K562 (cell line): ENCODE measurements around the gene ARPC2. TPM values are rescaled to one million over a fixed set of nuclear protein-coding genes. Genes with fewer than 3 reads are reported as not detected.

Experiments
- ADNP ChIP-seq: fragments of 200-800 bp; sonication (Bioruptor generic); IDR thresholded peaks from 2 replicates; pipeline ENCODE4 v1.6.1; 2016; ENCODE audit warnings: missing genetic modification characterization, missing compliant biosample characterization
- BCL6 ChIP-seq: fragments of 250-450 bp; sonication (Bioruptor Pico); IDR thresholded peaks from 2 replicates; pipeline ENCODE4 v1.4.0; 2020
- ETV6 ChIP-seq, 3 experiments: fragments of 150-350 bp in 1 of 3; sonication (generic) in 1 of 3; formaldehyde crosslinking in 1 of 3; IDR thresholded peaks; 2 replicates each; pipeline versions ENCODE4 v1.6.1 to v1.8.0; 2014 to 2022; ENCODE audit warnings: borderline replicate concordance in 2 of 3, low read depth in 2 of 3, antibody characterized with exemption in 1 of 3, low read length in 1 of 3, mild to moderate bottlenecking in 1 of 3, missing genetic modification reagents in 1 of 3
- FOXA1 ChIP-seq: fragments of 450-650 bp; IDR thresholded peaks from 2 replicates; pipeline ENCODE4 v1.6.1; 2016; ENCODE audit warnings: mild to moderate bottlenecking, borderline replicate concordance
- GTF2B ChIP-seq: IDR thresholded peaks from 2 replicates; pipeline ENCODE4 v1.6.1; 2011; ENCODE audit not compliant: insufficient read length; ENCODE audit errors: extremely low read depth
- MEIS2 ChIP-seq: fragments of 450-650 bp; IDR thresholded peaks from 2 replicates; pipeline ENCODE4 v1.6.1; 2014; ENCODE audit warnings: mild to moderate bottlenecking; ENCODE audit not compliant: partially characterized antibody
- NCOA2 ChIP-seq, 2 experiments: fragments of 450-650 bp; IDR thresholded peaks; 2 replicates each; pipeline ENCODE4 v1.6.1; 2018; ENCODE audit warnings: mild to moderate bottlenecking in 2 of 2, moderate library complexity in 1 of 2; ENCODE audit not compliant: partially characterized antibody in 2 of 2
- NELFE ChIP-seq: IDR thresholded peaks from 2 replicates; pipeline ENCODE4 v1.6.1; 2011; ENCODE audit warnings: mild to moderate bottlenecking; ENCODE audit not compliant: insufficient read depth, insufficient read length
- PHF8 ChIP-seq: fragments of 200-600 bp; sonication (generic); IDR thresholded peaks from 2 replicates; pipeline ENCODE4 v1.6.1; 2012; ENCODE audit warnings: mixed run types, mild to moderate bottlenecking, inconsistent platforms, low read length, moderate library complexity, borderline replicate concordance
- PKNOX1 ChIP-seq: fragments of 450-650 bp; IDR thresholded peaks from 2 replicates; pipeline ENCODE4 v1.6.1; 2016
- PRMT5 ChIP-seq: sonication (generic); formaldehyde crosslinking; IDR thresholded peaks from 2 replicates; pipeline ENCODE4 v1.5.0; 2020; ENCODE audit warnings: missing genetic modification reagents
- RBM25 ChIP-seq: fragments of 200-400 bp; formaldehyde crosslinking; IDR thresholded peaks from 2 replicates; pipeline ENCODE4 v1.6.1; 2018; ENCODE audit warnings: low read length, low read depth, moderate library complexity; ENCODE audit not compliant: severe bottlenecking
- SMAD1 ChIP-seq: fragments of 150-350 bp; IDR thresholded peaks from 2 replicates; pipeline ENCODE4 v1.6.1; 2014; ENCODE audit warnings: low read length, low read depth; ENCODE audit not compliant: partially characterized antibody
- SMC3 ChIP-seq: conservative IDR thresholded peaks from 2 replicates; pipeline ENCODE4 v1.6.1; 2011; ENCODE audit warnings: low read depth, low read length, improper control_type of control experiment; ENCODE audit not compliant: insufficient read depth
- TAF1 ChIP-seq: IDR thresholded peaks from 2 replicates; pipeline ENCODE4 v1.6.1; 2011; ENCODE audit warnings: mild to moderate bottlenecking, low read length, moderate library complexity; ENCODE audit not compliant: insufficient read depth, control insufficient read depth, severe bottlenecking; ENCODE audit errors: extremely low read depth
- XRCC3 ChIP-seq: fragments of 450-650 bp; IDR thresholded peaks from 2 replicates; pipeline ENCODE4 v1.6.1; 2017; ENCODE audit warnings: mild to moderate bottlenecking, moderate library complexity
- ZNF175 ChIP-seq: fragments of 200-800 bp; sonication (Bioruptor generic); IDR thresholded peaks from 2 replicates; pipeline ENCODE4 v1.6.1; 2016; ENCODE audit warnings: low read depth, mild to moderate bottlenecking, missing genetic modification characterization, missing compliant biosample characterization
- ZZZ3 ChIP-seq: fragments of 450-650 bp; IDR thresholded peaks from 2 replicates; pipeline ENCODE4 v1.6.1; 2016; ENCODE audit warnings: antibody characterized with exemption, mild to moderate bottlenecking, moderate library complexity
- polyA plus RNA-seq, 8 experiments: library from polyadenylated mRNA; depleted of rRNA in 4 of 8; stranded (reverse) in 5 of 8; unstranded in 3 of 8; fragments of >200 nt; fragmentation: Nextera tagmentation in 2 of 8; fragmentation: Illumina TruSeq in 1 of 8; extraction: Ambion mirVana in 2 of 8; extraction: Trizol in 1 of 8; gene quantifications; 2 replicates each; pipeline versions ENCODE4 v1.2.1 to v1.2.3, GENCODE V29; 2011 to 2014; ENCODE audit warnings: inconsistent platforms in 1 of 8, missing spikeins in 1 of 8
- total RNA-seq, 7 experiments: library from RNA; depleted of rRNA in 6 of 7; stranded (reverse); fragments of >200 nt in 6 of 7; fragmentation: Illumina TruSeq in 2 of 7; extraction: Trizol in 2 of 7; gene quantifications; 2 replicates each; pipeline versions ENCODE4 v1.2.1 to v1.2.3, GENCODE V29; 2011 to 2021; ENCODE audit warnings: low replicate concordance in 1 of 7

Gene ARPC2
- total and polyA plus RNA-seq, 9 of the 15 experiments (the other 6 are each of a cell fraction or from before 2014, with no cell fraction given): 81.9 to 187 (median 103) TPM

- TF ChIP-seq XRCC3: no peak
- no peak for TF ChIP-seq ZNF175 (CRISPR knock-in tag)
- TF ChIP-seq PKNOX1: peak; percentile 38
- no peak for TF ChIP-seq PRMT5
- no peak for TF ChIP-seq ETV6 (IDR thresholded peaks at IDR 0.05; ENCODE audit: borderline replicate concordance in 1 of 2, low read depth in 2 of 2, low read length in 1 of 2)
- no peak for TF ChIP-seq ETV6 (CRISPR knock-in tag; IDR thresholded peaks at IDR 0.05; ENCODE audit: borderline replicate concordance)
- TF ChIP-seq PHF8: no peak
- peak; percentile 78 for TF ChIP-seq SMC3
- no peak for TF ChIP-seq SMAD1
- no peak for TF ChIP-seq NCOA2 (IDR thresholded peaks at IDR 0.05; ENCODE audit: partially characterized antibody in 2 of 2)
- no peak for TF ChIP-seq NELFE
- no peak for TF ChIP-seq TAF1
- TF ChIP-seq FOXA1: no peak
- no peak for TF ChIP-seq GTF2B
- TF ChIP-seq RBM25: no peak
- no peak for TF ChIP-seq ZZZ3
- TF ChIP-seq BCL6 (CRISPR knock-in tag): no peak
- peak; percentile 55 for TF ChIP-seq MEIS2
- TF ChIP-seq ADNP (tag): peak; percentile 87
Observed at GRCh38 chr2:218301176-218301819, 84.3 kb downstream of the ARPC2 start (continued).
